HG03097 (cell line): ENCODE measurements around the gene CCNH.
A peak's percentile ranks its signal among the peaks of the same experiment; 100 is the strongest.

Source experiments
- ATAC-seq: cut with Tn5 transposase; IDR thresholded peaks from one replicate; pipeline ENCODE4 v1.9.1; 2021; ENCODE audit not compliant: unreplicated experiment, low FRiP score

Gene CCNH

DNA sequence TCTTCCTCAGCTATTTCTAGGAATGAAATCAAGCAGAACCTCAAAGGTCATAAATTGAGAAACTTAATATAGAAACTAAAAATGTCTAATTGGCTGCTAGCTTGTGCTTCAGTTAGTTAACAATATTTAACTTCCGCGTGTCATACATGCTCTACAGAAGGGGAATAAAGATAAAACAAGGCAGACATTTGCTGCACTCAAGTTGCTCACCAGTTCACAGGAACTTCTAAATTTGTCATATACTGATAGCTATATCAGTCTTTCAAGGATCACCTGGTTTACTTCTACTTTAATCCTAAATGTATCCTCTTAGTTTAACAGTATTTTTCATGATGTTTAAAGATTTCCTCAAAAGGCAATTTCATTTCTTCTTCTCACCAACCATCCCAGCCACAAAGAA is 8.4 kb downstream of the CCNH start:
- ATAC-seq, result no peak

DNA sequence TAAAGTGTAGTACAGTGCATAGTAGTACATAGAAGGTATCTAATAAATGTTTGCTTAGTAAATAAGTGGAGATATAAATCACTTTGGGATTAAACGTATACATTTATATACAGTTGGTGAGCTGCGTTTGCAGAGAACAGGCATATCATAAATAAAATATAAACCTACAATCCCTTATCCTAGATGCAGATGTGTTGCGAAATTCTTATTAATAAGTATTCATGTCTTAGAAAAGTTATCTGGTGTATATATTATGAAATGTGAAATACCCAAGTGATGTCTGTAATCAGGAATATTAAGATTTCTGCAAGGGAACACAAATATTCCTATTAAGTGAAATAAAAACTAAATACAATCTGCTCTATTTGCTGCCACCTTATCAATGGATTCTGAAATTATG is 8.8 kb downstream of the CCNH start:
- ATAC-seq, result no peak

DNA sequence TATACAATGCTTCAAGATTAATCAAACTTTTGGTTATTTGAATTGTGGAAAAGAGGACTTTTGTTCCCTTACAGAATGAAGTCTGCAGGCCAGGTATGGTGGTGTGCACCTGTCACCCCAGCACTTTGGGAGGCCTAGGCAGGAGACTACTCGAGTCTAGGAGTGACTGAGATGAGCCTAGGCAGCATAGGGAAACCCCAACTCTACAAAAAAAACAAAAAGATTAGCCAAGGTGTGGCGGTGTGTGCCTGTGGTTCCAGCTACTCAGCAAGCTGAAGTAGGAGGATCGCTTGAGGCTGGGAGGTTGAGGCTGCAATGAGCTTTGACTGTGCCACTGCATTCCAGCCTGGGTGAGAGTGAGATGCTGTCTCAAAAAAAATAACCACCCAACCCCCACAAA is 9.3 kb downstream of the CCNH start:
- no peak for ATAC-seq

DNA sequence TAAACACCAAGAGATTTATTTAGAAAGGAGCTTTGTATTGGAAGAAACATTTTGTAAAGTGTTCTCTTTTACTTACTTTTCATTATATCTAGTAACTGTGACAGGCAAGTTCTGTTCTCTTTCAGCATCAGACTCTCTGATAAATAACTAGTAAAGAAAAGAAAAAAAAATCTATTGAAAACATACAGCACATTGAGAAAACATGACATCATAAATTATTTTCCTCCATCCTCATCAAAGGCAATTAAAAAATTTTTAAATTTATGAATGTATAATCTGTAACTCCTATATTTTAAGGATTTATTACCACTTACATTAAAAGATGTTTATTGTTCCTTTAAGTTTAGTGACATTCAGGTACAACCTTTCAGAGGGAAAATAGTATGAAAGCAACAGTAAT is 11.1 kb downstream of the CCNH start:
- no peak for ATAC-seq

DNA sequence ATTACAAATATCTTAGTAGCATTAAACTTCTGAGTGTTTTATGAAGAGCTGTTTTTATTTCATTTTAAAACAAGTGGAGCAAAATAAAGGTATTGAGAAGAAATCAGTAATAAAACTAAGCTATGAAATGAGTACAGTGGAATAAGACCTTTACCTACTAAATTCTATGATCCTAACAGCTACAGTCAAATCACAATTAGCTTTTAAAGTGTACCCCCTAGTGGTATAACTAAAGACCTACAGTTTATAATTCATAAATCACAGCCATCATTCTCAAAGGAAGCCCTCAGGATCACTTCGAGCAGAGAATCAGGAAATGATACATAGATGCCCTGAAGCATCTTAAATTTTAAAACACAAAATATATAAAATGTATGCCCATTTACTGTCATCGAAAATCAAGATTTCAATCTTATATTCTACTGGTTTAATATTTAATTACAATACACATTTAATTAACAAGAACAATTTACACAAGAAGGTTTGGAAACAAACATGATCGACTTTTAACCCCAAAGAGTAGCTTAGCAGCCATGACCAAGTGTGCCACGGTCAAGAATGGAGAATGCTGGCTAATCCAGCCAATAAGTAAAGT is 12.3 kb downstream of the CCNH start:
- ATAC-seq, result peak; percentile 84

DNA sequence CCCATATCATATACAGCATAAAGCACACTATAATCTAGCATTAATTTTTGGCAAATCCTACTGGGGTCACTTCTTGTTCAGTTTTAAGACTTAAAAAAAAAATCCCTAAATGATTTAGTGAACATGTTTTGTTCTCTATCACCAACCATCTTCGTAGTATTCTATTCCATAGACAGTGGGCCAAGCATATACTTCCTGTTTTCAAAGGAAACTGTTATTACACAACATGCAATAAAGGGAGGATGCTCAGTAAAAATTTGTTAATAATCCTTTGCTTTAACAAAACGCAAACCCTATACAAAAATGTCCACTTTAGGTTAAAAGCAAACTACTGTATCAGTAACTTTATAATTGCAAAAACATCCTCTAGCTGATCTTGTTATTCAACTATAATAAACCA is 13.0 kb downstream of the CCNH start:
- ATAC-seq, result no peak

DNA sequence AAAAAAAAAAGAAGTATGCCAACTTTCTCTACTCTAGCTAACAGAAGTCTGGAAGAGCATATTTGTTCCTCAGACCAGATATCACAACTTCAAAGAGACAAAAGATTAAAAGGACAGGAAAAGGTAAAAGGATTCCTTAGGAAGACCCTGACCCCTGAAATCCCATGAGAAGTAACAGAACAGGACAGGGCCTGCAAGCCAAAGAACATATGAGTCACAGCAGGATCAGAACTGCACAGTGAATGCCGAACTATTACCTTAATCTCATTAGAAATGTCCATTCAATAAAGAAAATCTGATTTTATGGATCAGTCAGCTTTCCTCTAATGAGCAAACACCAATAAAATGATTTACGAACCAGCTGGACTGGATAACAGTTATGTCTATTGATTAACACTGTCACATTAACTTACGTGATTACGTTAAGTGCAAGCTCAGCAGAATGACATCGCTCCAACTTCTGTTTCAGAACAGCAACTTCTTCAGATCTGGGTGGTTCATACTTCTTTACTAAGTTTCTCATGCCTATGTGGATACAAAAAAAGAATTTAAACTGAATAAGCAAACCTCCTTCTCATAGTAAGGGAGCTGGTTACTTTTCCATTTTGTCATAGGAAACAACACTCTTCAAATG is 13.6 kb downstream of the CCNH start:
- no peak for ATAC-seq

GRCh38 chr5:87394411-87395165 is 18.1 kb downstream of the CCNH start:
- ATAC-seq, result no peak

GRCh38 chr5:87393331-87393730 is 19.4 kb downstream of the CCNH start:
- no peak for ATAC-seq

DNA sequence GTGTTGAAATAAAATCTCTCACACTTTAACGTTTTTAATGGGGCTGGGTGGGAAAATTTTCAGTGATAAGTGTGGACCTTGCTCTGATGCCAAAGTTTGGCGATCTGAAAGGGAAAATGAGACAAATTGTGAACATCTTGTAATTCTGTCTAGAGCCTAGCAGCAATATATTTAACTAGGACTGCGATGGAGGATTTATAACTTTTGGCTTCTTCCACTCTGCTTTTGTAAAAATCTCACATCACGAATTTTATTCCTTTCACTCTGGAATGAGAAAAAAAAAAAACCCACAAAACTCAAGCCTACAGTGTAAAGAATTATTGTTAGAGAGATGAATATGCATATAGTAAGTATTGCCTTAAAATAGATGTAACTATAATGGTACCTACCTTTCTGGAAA is 19.9 kb downstream of the CCNH start:
- ATAC-seq, result no peak

DNA sequence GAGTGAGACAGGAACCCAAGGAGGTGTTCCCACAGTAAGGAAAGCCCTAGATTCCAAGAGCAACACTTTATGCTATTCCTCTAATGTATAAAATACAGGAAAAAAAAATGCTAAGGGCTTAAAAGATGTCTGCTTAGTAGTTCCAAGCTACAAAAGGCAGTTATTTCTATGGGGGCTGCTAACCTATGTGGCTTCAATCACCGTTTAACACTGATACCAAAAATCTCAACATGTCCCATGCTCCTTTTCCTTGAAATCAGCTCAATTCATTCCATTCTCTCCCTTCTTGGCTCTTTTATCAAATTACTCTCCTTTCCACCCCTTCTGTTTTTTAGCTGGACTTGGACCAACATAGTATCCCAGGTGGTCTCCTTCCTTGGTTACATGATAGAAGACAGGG is 20.6 kb downstream of the CCNH start:
- ATAC-seq, result no peak

DNA sequence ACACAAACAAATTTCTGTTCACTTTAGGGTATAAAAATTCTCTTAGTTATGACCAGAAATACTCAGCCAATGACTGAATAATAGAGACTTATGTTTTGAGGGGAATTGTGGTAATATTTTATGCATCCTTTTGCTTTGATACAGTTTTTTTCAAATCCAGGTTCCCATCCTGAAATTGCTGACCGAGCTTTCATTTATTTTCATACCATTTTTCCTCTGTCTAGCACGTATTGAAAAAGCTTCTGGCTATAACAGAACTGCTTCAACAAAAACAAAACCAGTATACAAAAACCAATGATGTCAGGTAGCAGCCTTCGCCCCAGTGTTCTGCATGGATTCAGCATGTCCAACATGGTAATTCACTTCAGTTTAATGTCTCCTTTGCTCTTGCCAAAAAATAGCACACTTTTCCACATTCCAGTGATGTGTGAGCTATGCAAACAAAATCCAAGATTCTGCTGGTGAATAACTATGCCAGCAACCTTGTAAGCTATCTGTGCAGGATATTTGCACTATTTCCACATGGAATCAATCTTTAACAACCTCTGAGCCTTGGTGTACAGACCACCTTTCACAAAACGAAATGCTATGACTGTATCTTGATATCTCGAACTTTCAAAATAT is 22.0 kb downstream of the CCNH start:
- ATAC-seq, result no peak

- ATAC-seq, result no peak
These were observed 22.7 kb downstream of the CCNH start for GRCh38 chr5:87390075-87390474.

- no peak for ATAC-seq
These were observed 23.3 kb downstream of the CCNH start for GRCh38 chr5:87389296-87390034.

- no peak for ATAC-seq
These were observed 24.6 kb downstream of the CCNH start for GRCh38 chr5:87388129-87388528.

- ATAC-seq, result no peak
These were observed 26.9 kb downstream of the CCNH start for GRCh38 chr5:87385802-87386201.

- ATAC-seq, result no peak
These were observed 29.5 kb downstream of the CCNH start for GRCh38 chr5:87383216-87383615.

- ATAC-seq, result no peak
These were observed 30.5 kb downstream of the CCNH start for GRCh38 chr5:87382224-87382623.

GRCh38 chr5:87372705-87373104 is 40.0 kb downstream of the CCNH start:
- no peak for ATAC-seq

DNA sequence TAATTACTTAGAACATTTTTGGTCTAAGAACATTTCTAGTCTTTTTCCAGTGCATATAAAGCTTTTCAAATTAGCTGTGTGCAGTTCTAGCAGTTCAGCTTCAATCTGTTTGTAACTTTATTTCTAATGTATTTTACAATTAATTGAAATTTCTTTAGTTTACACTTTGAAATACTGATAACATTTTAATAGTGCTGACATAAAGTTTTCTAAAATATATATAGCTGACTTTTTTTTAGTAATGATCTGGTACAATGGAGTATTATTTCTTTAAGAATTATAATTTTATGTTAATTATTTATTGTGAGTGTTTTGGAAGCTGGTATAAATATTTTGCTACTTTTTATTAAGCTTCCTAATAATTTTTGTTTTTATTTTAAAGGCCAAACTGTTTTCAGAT is 43.3 kb downstream of the CCNH start:
- no peak for ATAC-seq

- ATAC-seq, result no peak
These were observed 44.1 kb downstream of the CCNH start for GRCh38 chr5:87368601-87369000.
